K562 (cell line): ENCODE data around the gene DNMBP. TPM values are rescaled to one million over a fixed set of nuclear protein-coding genes. Genes with fewer than 3 reads are reported as not detected.

Experiments
- ADNP ChIP-seq: fragments of 200-800 bp; sonication (Bioruptor generic); IDR thresholded peaks from 2 replicates; pipeline ENCODE4 v1.6.1; 2016; ENCODE audit warnings: missing genetic modification characterization, missing compliant biosample characterization
- CHD1 ChIP-seq: fragments of 200-600 bp; sonication (generic); IDR thresholded peaks from one replicate; pipeline ENCODE4 v1.6.1; 2012; ENCODE audit warnings: mild to moderate bottlenecking, moderate library complexity, low read length, inconsistent platforms
- CSDE1 ChIP-seq, 2 experiments: fragments of 450-650 bp; IDR thresholded peaks; 2 replicates each; pipeline ENCODE4 v1.6.1; 2016; ENCODE audit warnings: mild to moderate bottlenecking in 1 of 2
- JUND ChIP-seq, 2 experiments: IDR thresholded peaks; 2 replicates in 1 of 2; 3 replicates in 1 of 2; pipeline ENCODE4 v1.6.1; 2011; ENCODE audit warnings: borderline replicate concordance in 2 of 2, low read depth in 2 of 2, low read length in 2 of 2, improper control_type of control experiment in 1 of 2, missing biosample characterization in 1 of 2, missing genetic modification characterization in 1 of 2, missing genetic modification reagents in 1 of 2
- KDM5B ChIP-seq: fragments of 200-600 bp; sonication (generic); IDR thresholded peaks from 2 replicates; pipeline ENCODE4 v1.6.1; 2012; ENCODE audit warnings: low read depth, mild to moderate bottlenecking, moderate library complexity, low read length, control low read depth, inconsistent platforms; ENCODE audit not compliant: insufficient replicate concordance
- SMAD2 ChIP-seq: fragments of 150-350 bp; IDR thresholded peaks from 2 replicates; pipeline ENCODE4 v1.6.1; 2014; ENCODE audit warnings: low read depth, mild to moderate bottlenecking, low read length
- ZBTB11 ChIP-seq, 3 experiments: fragments of 200-800 bp in 1 of 3; fragments of 250-450 bp in 1 of 3; fragments of 450-650 bp in 1 of 3; sonication (Bioruptor Pico) in 1 of 3; sonication (Bioruptor generic) in 1 of 3; formaldehyde crosslinking in 1 of 3; IDR thresholded peaks; 2 replicates each; pipeline versions ENCODE4 v1.6.1 to v1.8.0; 2016 to 2022; ENCODE audit warnings: mild to moderate bottlenecking in 2 of 3, missing genetic modification characterization in 2 of 3, missing compliant biosample characterization in 1 of 3, moderate library complexity in 1 of 3
- polyA plus RNA-seq, 8 experiments: library from polyadenylated mRNA; depleted of rRNA in 4 of 8; stranded (reverse) in 5 of 8; unstranded in 3 of 8; fragments of >200 nt; fragmentation: Nextera tagmentation in 2 of 8; fragmentation: Illumina TruSeq in 1 of 8; extraction: Ambion mirVana in 2 of 8; extraction: Trizol in 1 of 8; gene quantifications; 2 replicates each; pipeline versions ENCODE4 v1.2.1 to v1.2.3, GENCODE V29; 2011 to 2014; ENCODE audit warnings: inconsistent platforms in 1 of 8, missing spikeins in 1 of 8
- total RNA-seq, 7 experiments: library from RNA; depleted of rRNA in 6 of 7; stranded (reverse); fragments of >200 nt in 6 of 7; fragmentation: Illumina TruSeq in 2 of 7; extraction: Trizol in 2 of 7; gene quantifications; 2 replicates each; pipeline versions ENCODE4 v1.2.1 to v1.2.3, GENCODE V29; 2011 to 2021; ENCODE audit warnings: low replicate concordance in 1 of 7
- TF ChIP-seq, protein P1 (sequence below), 2 experiments: fragments of 450-650 bp; IDR thresholded peaks; 2 replicates each; pipeline ENCODE4 v1.6.1; 2016; ENCODE audit warnings: mild to moderate bottlenecking in 2 of 2, borderline replicate concordance in 1 of 2, low read depth in 1 of 2, moderate library complexity in 1 of 2
- TF ChIP-seq, protein P2 (sequence below): sonication (generic); formaldehyde crosslinking; IDR thresholded peaks from 2 replicates; pipeline ENCODE4 v1.8.0; 2022; ENCODE audit warnings: mild to moderate bottlenecking, missing genetic modification reagents

DNMBP gene
- total and polyA plus RNA-seq, 9 of the 15 experiments (the other 6 are each of a cell fraction or from before 2014, with no cell fraction given), result 0.83 to 3.7 (median 2.2) TPM

DNA sequence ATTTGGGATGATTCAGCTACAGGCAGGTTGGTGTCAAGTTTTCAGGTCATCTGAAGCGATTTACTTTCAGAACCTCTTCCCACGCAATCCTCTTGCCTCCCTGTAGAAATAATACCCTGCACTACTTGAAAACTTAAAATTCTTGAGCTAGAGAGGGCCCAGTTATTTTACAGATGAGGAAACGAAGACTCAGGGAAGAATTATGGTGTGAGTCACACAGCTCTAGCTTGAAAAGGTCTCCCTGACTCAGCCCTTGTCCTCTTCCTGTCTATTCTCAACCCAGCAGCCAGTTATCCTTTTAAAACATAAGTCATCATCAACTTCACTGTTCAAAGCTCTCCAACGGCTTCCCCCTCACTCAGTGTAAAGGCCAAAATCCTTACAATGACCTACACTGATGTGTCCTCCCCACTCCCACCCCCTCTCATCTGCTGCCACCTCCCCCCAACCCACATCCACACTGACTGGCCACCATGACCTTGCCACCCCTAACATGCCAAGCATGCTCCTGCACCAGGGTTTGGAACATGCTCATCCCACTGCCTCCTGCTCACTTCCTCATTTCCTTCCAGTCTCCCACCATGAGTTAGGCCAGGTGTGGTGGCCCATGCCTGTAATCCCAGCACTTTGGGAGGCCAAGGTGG lies 3.4 kb downstream of the DNMBP start (continued):
- no peak for TF ChIP-seq KDM5B
- TF ChIP-seq CSDE1 (IDR thresholded peaks at IDR 0.05), result no peak
- no peak for TF ChIP-seq CHD1
- TF ChIP-seq ZBTB11 (CRISPR knock-in tag; IDR thresholded peaks at IDR 0.05), result peak in 1 of 3 experiments; percentile 67; a peak in 2 of 6 replicates
- TF ChIP-seq JUND (IDR thresholded peaks at IDR 0.05; ENCODE audit: borderline replicate concordance, low read depth, low read length), result peak; percentile 72
- TF ChIP-seq JUND (tag; IDR thresholded peaks at IDR 0.05; ENCODE audit: borderline replicate concordance, low read depth, low read length), result peak; percentile 46; the same call in 1 of the 3 replicates
- no peak for TF ChIP-seq ADNP (tag)
- TF ChIP-seq, protein P1, sequence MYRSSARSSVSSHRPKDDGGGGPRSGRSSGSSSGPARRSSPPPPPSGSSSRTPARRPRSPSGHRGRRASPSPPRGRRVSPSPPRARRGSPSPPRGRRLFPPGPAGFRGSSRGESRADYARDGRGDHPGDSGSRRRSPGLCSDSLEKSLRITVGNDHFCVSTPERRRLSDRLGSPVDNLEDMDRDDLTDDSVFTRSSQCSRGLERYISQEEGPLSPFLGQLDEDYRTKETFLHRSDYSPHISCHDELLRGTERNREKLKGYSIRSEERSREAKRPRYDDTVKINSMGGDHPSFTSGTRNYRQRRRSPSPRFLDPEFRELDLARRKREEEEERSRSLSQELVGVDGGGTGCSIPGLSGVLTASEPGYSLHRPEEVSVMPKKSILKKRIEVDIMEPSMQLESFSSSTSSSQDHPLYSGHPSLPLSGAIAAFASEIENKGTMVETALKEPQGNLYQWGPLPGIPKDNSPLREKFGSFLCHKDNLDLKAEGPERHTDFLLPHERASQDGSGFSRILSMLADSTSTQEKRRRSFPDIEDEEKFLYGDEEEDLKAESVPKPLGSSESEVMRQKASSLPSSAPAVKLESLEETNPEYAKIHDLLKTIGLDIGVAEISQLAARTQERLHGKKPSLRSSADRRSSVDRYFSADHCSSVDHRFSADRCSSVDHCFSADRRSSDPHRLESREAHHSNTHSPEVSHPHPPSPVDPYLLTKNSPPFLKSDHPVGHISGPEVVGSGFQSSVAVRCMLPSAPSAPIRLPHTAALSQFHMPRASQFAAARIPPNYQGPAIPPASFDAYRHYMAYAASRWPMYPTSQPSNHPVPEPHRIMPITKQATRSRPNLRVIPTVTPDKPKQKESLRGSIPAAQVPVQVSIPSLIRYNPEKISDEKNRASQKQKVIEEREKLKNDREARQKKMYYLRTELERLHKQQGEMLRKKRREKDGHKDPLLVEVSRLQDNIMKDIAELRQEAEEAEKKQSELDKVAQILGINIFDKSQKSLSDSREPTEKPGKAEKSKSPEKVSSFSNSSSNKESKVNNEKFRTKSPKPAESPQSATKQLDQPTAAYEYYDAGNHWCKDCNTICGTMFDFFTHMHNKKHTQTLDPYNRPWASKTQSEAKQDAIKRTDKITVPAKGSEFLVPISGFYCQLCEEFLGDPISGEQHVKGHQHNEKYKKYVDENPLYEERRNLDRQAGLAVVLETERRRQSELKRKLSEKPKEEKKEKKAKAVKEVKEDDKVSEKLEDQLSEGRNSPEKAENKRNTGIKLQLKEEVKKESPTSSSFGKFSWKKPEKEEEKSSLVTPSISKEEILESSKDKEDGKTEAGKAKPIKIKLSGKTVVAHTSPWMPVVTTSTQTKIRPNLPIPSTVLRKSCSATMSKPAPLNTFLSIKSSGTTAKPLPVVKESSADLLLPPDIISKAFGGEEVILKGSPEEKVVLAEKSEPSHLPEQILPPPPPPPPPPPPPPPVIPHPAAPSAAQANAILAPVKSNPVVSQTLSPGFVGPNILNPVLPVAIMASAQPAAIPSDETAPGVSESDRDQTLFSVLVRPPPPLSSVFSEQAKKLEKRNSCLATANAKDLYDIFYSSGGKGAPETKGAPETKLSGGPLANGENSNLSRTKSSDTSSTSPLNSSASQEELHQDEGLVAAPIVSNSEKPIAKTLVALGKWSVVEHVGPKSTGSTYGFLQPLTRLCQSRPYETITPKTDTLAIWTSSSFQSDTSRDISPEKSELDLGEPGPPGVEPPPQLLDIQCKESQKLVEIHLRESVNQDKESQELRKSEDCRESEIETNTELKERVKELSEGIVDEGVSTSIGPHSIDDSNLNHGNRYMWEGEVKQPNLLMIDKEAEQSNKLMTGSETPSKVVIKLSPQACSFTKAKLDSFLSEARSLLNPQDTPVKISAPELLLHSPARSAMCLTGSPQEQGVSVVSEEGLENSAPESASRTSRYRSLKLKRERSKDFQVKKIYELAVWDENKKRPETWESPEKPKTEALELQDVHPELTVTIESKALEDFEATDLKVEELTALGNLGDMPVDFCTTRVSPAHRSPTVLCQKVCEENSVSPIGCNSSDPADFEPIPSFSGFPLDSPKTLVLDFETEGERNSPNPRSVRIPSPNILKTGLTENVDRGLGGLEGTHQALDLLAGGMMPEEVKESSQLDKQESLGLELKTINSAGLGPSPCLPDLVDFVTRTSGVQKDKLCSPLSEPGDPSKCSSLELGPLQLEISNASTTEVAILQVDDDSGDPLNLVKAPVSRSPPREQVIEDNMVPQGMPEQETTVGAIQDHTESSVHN (IDR thresholded peaks at IDR 0.05; ENCODE audit: borderline replicate concordance in 1 of 2, low read depth in 1 of 2), result no peak
- TF ChIP-seq, protein P2, sequence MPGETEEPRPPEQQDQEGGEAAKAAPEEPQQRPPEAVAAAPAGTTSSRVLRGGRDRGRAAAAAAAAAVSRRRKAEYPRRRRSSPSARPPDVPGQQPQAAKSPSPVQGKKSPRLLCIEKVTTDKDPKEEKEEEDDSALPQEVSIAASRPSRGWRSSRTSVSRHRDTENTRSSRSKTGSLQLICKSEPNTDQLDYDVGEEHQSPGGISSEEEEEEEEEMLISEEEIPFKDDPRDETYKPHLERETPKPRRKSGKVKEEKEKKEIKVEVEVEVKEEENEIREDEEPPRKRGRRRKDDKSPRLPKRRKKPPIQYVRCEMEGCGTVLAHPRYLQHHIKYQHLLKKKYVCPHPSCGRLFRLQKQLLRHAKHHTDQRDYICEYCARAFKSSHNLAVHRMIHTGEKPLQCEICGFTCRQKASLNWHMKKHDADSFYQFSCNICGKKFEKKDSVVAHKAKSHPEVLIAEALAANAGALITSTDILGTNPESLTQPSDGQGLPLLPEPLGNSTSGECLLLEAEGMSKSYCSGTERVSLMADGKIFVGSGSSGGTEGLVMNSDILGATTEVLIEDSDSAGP (CRISPR knock-in tag), result no peak
- no peak for TF ChIP-seq SMAD2
